IMR-90 (cell line): ENCODE data around the gene POLR1H. TPM values are rescaled to one million over a fixed set of nuclear protein-coding genes. Genes with fewer than 3 reads are reported as not detected.
A peak's percentile ranks its signal among the peaks of the same experiment; 100 is the strongest.

Source experiments
- ATAC-seq: fragments of 200-7000 bp; cut with Tn5 transposase; 2 replicates; pipeline ENCODE4 v1.9.1; 2020; ENCODE audit warnings: low read depth, mild to moderate bottlenecking, moderate library complexity
- BruUV-seq: library from RNA; stranded (reverse); fragments of 400-500 nt; replicated peaks from 2 replicates; lab custom pipeline; 2021; lab: Mats Ljungman, UMichigan
- CTCF ChIA-PET: fragments of 300-600 bp; formaldehyde crosslinking; extraction: SDS; loops from one replicate; lab custom pipeline; 2021; ENCODE audit warnings: antibody characterized with exemption; lab: Yijun Ruan, JAX
- POLR2A ChIA-PET: fragments of 300-600 bp; sonication (Branson Sonifier 250); formaldehyde crosslinking; loops from one replicate; lab custom pipeline; 2022; ENCODE audit warnings: antibody characterized with exemption; ENCODE audit not compliant: unreplicated experiment; lab: Charles Lee
- DNase-seq: peaks from one replicate; pipeline ENCODE4 v3.0.0; 2013
- H2AFZ ChIP-seq: replicated peaks from 2 replicates; pipeline ENCODE3; 2013; ENCODE audit warnings: low read length, mild to moderate bottlenecking; ENCODE audit not compliant: poor library complexity
- H2AK5ac ChIP-seq: 2 replicates; pipeline ENCODE4 v1.6.1; 2013; ENCODE audit warnings: low read depth, low read length, inconsistent platforms
- H2AK9ac ChIP-seq: replicated peaks from 2 replicates; pipeline ENCODE3; 2013; ENCODE audit warnings: mild to moderate bottlenecking, low read depth, low read length, moderate library complexity; ENCODE audit not compliant: poor library complexity
- H2BK120ac ChIP-seq: 2 replicates; pipeline ENCODE4 v1.6.1; 2013; ENCODE audit warnings: low read depth, low read length, inconsistent platforms
- H2BK15ac ChIP-seq: 3 replicates; pipeline ENCODE4 v1.6.1; 2013; ENCODE audit warnings: low read depth, low read length, inconsistent platforms
- H2BK20ac ChIP-seq: 2 replicates; pipeline ENCODE4 v1.6.1; 2013; ENCODE audit warnings: low read depth, mild to moderate bottlenecking, inconsistent platforms, low read length, moderate library complexity
- H2BK5ac ChIP-seq: 2 replicates; pipeline ENCODE4 v1.6.1; 2013; ENCODE audit warnings: mild to moderate bottlenecking, low read depth, low read length, inconsistent platforms; ENCODE audit not compliant: poor library complexity, severe bottlenecking
- H3K14ac ChIP-seq: replicated peaks from 2 replicates; pipeline ENCODE4 v1.6.1; 2013; ENCODE audit warnings: low read depth, low read length, inconsistent platforms
- H3K18ac ChIP-seq: 2 replicates; pipeline ENCODE4 v1.6.1; 2013; ENCODE audit warnings: low read depth, low read length, control low read depth
- H3K23ac ChIP-seq: 2 replicates; pipeline ENCODE4 v1.6.1; 2013; ENCODE audit warnings: low read depth, low read length, inconsistent platforms
- H3K27ac ChIP-seq: 2 replicates; pipeline ENCODE4 v1.5.1; 2013; ENCODE audit warnings: mild to moderate bottlenecking, control low read depth, low read length; ENCODE audit not compliant: insufficient read depth
- H3K27me3 ChIP-seq: 2 replicates; pipeline ENCODE4 v1.6.1; 2013; ENCODE audit warnings: low read length; ENCODE audit not compliant: control insufficient read depth, insufficient read depth
- H3K36me3 ChIP-seq: 2 replicates; pipeline ENCODE4 v1.6.1; 2013; ENCODE audit warnings: low read length, mixed read lengths; ENCODE audit not compliant: control insufficient read depth, insufficient read depth
- H3K4ac ChIP-seq: 2 replicates; pipeline ENCODE4 v1.6.1; 2013; ENCODE audit warnings: low read depth, low read length, inconsistent platforms
- H3K4me1 ChIP-seq: 2 replicates; pipeline ENCODE4 v1.6.1; 2013; ENCODE audit warnings: low read length, mixed read lengths; ENCODE audit not compliant: control insufficient read depth, insufficient read depth
- H3K4me2 ChIP-seq: 2 replicates; pipeline ENCODE4 v1.6.1; 2013; ENCODE audit warnings: low read depth, mild to moderate bottlenecking, control low read depth, low read length, moderate library complexity
- H3K4me3 ChIP-seq: 2 replicates; pipeline ENCODE4 v1.5.1; 2013; ENCODE audit warnings: low read depth, mild to moderate bottlenecking, control low read depth, low read length, moderate library complexity; ENCODE audit not compliant: insufficient read depth
- H3K56ac ChIP-seq: 2 replicates; pipeline ENCODE4 v1.6.1; 2013; ENCODE audit warnings: low read length, inconsistent platforms; ENCODE audit not compliant: insufficient read depth; ENCODE audit errors: extremely low read depth
- H3K79me1 ChIP-seq, 2 experiments: 2 replicates each; pipeline ENCODE4 v1.6.1; 2013; ENCODE audit warnings: low read length in 2 of 2, inconsistent platforms in 1 of 2, low read depth in 1 of 2
- H3K9ac ChIP-seq: 2 replicates; pipeline ENCODE4 v1.6.1; 2013; ENCODE audit warnings: low read depth, low read length, control low read depth
- H3K9me1 ChIP-seq: 2 replicates; pipeline ENCODE4 v1.6.1; 2013; ENCODE audit warnings: low read length, inconsistent platforms; ENCODE audit not compliant: insufficient read depth
- H3K9me3 ChIP-seq: 2 replicates; pipeline ENCODE4 v1.6.1; 2013; ENCODE audit warnings: low read length; ENCODE audit not compliant: control insufficient read depth, insufficient read depth
- H4K20me1 ChIP-seq: 2 replicates; pipeline ENCODE4 v1.6.1; 2013; ENCODE audit warnings: low read length, inconsistent platforms; ENCODE audit not compliant: insufficient read depth
- H4K5ac ChIP-seq: 2 replicates; pipeline ENCODE4 v1.6.1; 2013; ENCODE audit warnings: mild to moderate bottlenecking, low read depth, low read length, control low read depth
- H4K8ac ChIP-seq, 2 experiments: 2 replicates each; pipeline ENCODE4 v1.6.1; 2013; ENCODE audit warnings: low read depth in 2 of 2, low read length in 2 of 2, control low read depth in 1 of 2, inconsistent platforms in 1 of 2
- H4K91ac ChIP-seq: 2 replicates; pipeline ENCODE4 v1.6.1; 2013; ENCODE audit warnings: low read depth, low read length, inconsistent platforms; ENCODE audit not compliant: insufficient read depth
- NFE2L2 ChIP-seq: fragments of 150-350 bp; IDR thresholded peaks from 2 replicates; pipeline ENCODE4 v1.6.1; 2016; ENCODE audit warnings: low read depth, mild to moderate bottlenecking, low read length
- RAD21 ChIP-seq: IDR thresholded peaks from 2 replicates; pipeline ENCODE4 v1.6.1; 2012; ENCODE audit warnings: low read length, improper control_type of control experiment
- WGBS, 2 experiments: methylation state at CpG; one replicate each; pipeline versions ENCODE4 v1.1.5 to v1.1.7; 2013; ENCODE audit warnings: missing lambda C conversion rate in 2 of 2; ENCODE audit not compliant: insufficient read length in 1 of 2; ENCODE audit errors: extremely low coverage in 2 of 2; 5-methylcytosine and 5-hydroxymethylcytosine counted together
- dilution Hi-C: fragments of 300-500 bp; cut with HindIII; formaldehyde crosslinking; loops from one replicate; pipeline ENCODE4 v1.14.3; 2018; ENCODE audit warnings: low sequenced_read_pairs; ENCODE audit not compliant: unreplicated experiment
- in situ Hi-C: fragments of 300-500 bp; cut with MboI; formaldehyde crosslinking; loops from 3 replicates; pipeline ENCODE4 v1.14.3; 2019; ENCODE audit warnings: low sequenced_read_pairs, inconsistent platforms, mixed read lengths
- intact Hi-C: fragments of 100-400 bp; cut with micrococcal nuclease; formaldehyde crosslinking; loops from 2 replicates; pipeline ENCODE4 v1.10.0; 2022
- polyA plus RNA-seq, 3 experiments: library from polyadenylated mRNA; depleted of rRNA; stranded (reverse); fragments of >200 nt; gene quantifications; 2 replicates each; pipeline ENCODE4 v1.2.3, GENCODE V29; 2012; ENCODE audit warnings: low replicate concordance in 1 of 3
- total RNA-seq: library from RNA; depleted of rRNA; stranded (reverse); fragments of >200 nt; gene quantifications from 2 replicates; pipeline ENCODE4 v1.2.3, GENCODE V29; 2012

POLR1H gene
- total and polyA plus RNA-seq, 2 of the 4 experiments (the other 2 are of a cell fraction): 24.6 to 34.6 TPM

DNA sequence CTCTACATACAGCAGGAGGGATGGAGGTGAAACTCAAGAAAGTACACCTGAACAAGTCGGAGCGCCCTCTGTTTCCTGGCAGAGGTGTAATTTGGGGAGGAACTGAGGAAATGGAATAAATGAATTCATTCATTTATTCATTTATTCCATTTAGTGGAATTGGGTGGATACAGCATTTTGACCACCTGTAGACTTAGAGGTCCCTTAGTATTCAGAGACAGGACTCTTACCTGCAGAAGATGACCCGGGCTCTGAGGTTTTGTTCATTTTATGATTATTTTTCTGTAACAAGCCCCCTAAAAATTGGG is 42.8 kb downstream of the POLR1H start:
- Histone ChIP-seq H2AK9ac (no peak overlapping the region), H2BK15ac (no peak overlapping the region), H3K27me3 (peaks cover 49% of the 10 kb centered on the region), H3K9ac (0 out of 2 replicates have a peak overlapping the region, but pooled peaks have one; percentile 0), H2AFZ (peak overlapping the region; percentile 92), H4K91ac (no peak overlapping the region), H2BK20ac (no peak overlapping the region), H3K14ac (no peak overlapping the region), H3K27ac (no peak overlapping the region), H4K5ac (no peak overlapping the region), H3K4me3 (no peak overlapping the region; the same call in 1 of the 2 replicates), H3K56ac (no peak overlapping the region), H3K36me3 (no peaks in the 10 kb centered on the region), H3K4me2 (peak overlapping the region; percentile 62), H3K23ac (no peak overlapping the region), H3K9me3 (peaks cover 2% of the 10 kb centered on the region; the same call in 1 of the 2 replicates), H3K79me1 (no peaks in the 10 kb centered on the region), H3K4me1 (peaks cover 6% of the 10 kb centered on the region), H3K9me1 (no peaks in the 10 kb centered on the region; the same call in 1 of the 2 replicates), H3K18ac (no peak overlapping the region), H4K20me1 (no peaks in the 10 kb centered on the region), H2AK5ac (no peak overlapping the region), H2BK120ac (no peak overlapping the region), H4K8ac (no peak overlapping the region), H2BK5ac (no peak overlapping the region), H3K4ac (no peak overlapping the region)
- no TSS peak for BruUV-seq
- intact Hi-C loops (loop anchor here (1.0 to 5.0 kb wide), 5 partner anchors 27 to 256 kb away; partner anchors contain the start of gene PPP1R11), dilution Hi-C loops (no loop called here), in situ Hi-C loops (no loop called here)
- DNase-seq (no peak), ATAC-seq (no peak)
- CTCF ChIA-PET: interaction anchor here (0.6 to 3.0 kb wide), 7 partner anchors 16 to 280 kb away, joined by 3 to 54 read pairs (median 4); partner anchors contain the start of gene PPP1R11
- WGBS, 2 experiments: no CpG with 5 or more reads among the region's 3 CpGs
- TF ChIP-seq NFE2L2 (no peak), RAD21 (no peak)
- POLR2A ChIA-PET: no interaction called here
